K562 (cell line): Measurements from ENCODE around the gene FBP1. TPM values are rescaled to one million over a fixed set of nuclear protein-coding genes. Genes with fewer than 3 reads are reported as not detected.

Source experiments
- ATAC-seq: fragments of 200-7000 bp; cut with Tn5 transposase; 3 replicates; pipeline ENCODE4 v1.9.1; 2020; ENCODE audit warnings: moderate library complexity
- Bru-seq: library from RNA; stranded (reverse); fragments of 400-500 nt; gene quantifications from one replicate; lab custom pipeline; 2021; lab: Mats Ljungman, UMichigan
- BruChase-seq, 2 experiments: library from RNA; stranded (reverse); fragments of 400-500 nt; gene quantifications; one replicate each; lab custom pipeline; 2021; lab: Mats Ljungman, UMichigan
- BruUV-seq: library from RNA; stranded (reverse); fragments of 400-500 nt; replicated peaks from 2 replicates; lab custom pipeline; 2021; lab: Mats Ljungman, UMichigan
- CTCF ChIA-PET: fragments of 300-600 bp; formaldehyde crosslinking; extraction: SDS; loops from one replicate; lab custom pipeline; 2021; ENCODE audit warnings: low intra/inter-chr PET ratio; lab: Yijun Ruan, JAX
- POLR2A ChIA-PET: fragments of 300-600, 350-650 bp; sonication (Branson Sonifier 250); formaldehyde crosslinking; extraction: SDS; loops from one replicate; lab custom pipeline; 2021; ENCODE audit warnings: antibody characterized with exemption, inconsistent platforms; lab: Yijun Ruan, JAX
- DNase-seq, 4 experiments: peaks; one replicate each; pipeline versions ENCODE4 v3.0.0 to v3.0.0-alpha.2; 2011 to 2018; ENCODE audit warnings: low spot score in 3 of 4, mixed read lengths in 3 of 4; ENCODE audit errors: extremely low read depth in 1 of 4
- FAIRE-seq: peaks from 2 replicates; lab custom pipeline; 2011; peaks lifted over from hg19 to GRCh38; lab: Jason Lieb, UNC
- H2AFZ ChIP-seq: 2 replicates; pipeline ENCODE4 v1.6.0; 2011; ENCODE audit warnings: low read depth, low read length, control low read depth, inconsistent platforms
- H3K27ac ChIP-seq: fragments of 200-600 bp; 3 replicates; pipeline ENCODE4 v1.8.0; 2011; ENCODE audit warnings: low read depth, mild to moderate bottlenecking, control low read depth, inconsistent platforms, low read length, moderate library complexity, mixed read lengths; ENCODE audit errors: extremely low read depth
- H3K27me3 ChIP-seq, 2 experiments: fragments of 300-600 bp in 1 of 2; 2 replicates in 1 of 2; 3 replicates in 1 of 2; pipeline versions ENCODE4 v1.6.0 to v1.8.0; 2011; ENCODE audit warnings: inconsistent platforms in 2 of 2, low read length in 2 of 2, mild to moderate bottlenecking in 1 of 2, mixed read lengths in 1 of 2, moderate library complexity in 1 of 2; ENCODE audit not compliant: control insufficient read depth in 2 of 2, insufficient read depth in 2 of 2
- H3K36me3 ChIP-seq: fragments of 300-600 bp; 3 replicates; pipeline ENCODE4 v1.8.0; 2011; ENCODE audit warnings: mild to moderate bottlenecking, low read length, inconsistent platforms; ENCODE audit not compliant: control insufficient read depth, insufficient read depth
- H3K4me1 ChIP-seq, 2 experiments: fragments of 200-600 bp in 1 of 2; replicated peaks in 1 of 2; 2 replicates in 1 of 2; 3 replicates in 1 of 2; pipeline versions ENCODE4 v1.5.1 to v1.8.0; 2011; ENCODE audit warnings: inconsistent platforms in 2 of 2, low read length in 2 of 2, mild to moderate bottlenecking in 1 of 2, mixed read lengths in 1 of 2, moderate library complexity in 1 of 2; ENCODE audit not compliant: control insufficient read depth in 2 of 2, insufficient read depth in 2 of 2
- H3K4me2 ChIP-seq: 2 replicates; pipeline ENCODE4 v1.6.1; 2011; ENCODE audit warnings: low read length, control low read depth, inconsistent platforms, mixed read lengths; ENCODE audit not compliant: insufficient read depth
- H3K4me3 ChIP-seq: fragments of 200-600 bp; sonication (generic), shearing (Covaris generic); 2 replicates; pipeline ENCODE4 v1.5.1; 2016; ENCODE audit warnings: control low read depth, inconsistent platforms
- H3K79me2 ChIP-seq: fragments of 200-600 bp; 3 replicates; pipeline ENCODE4 v1.8.0; 2011; ENCODE audit warnings: low read length, inconsistent platforms; ENCODE audit not compliant: control insufficient read depth, insufficient read depth
- H3K9ac ChIP-seq, 2 experiments: 2 replicates each; pipeline versions ENCODE4 v1.6.0 to v1.6.1; 2011; ENCODE audit warnings: low read depth in 2 of 2, low read length in 2 of 2, control low read depth in 1 of 2, inconsistent platforms in 1 of 2, mild to moderate bottlenecking in 1 of 2, mixed read lengths in 1 of 2; ENCODE audit not compliant: insufficient read depth in 1 of 2
- H3K9me1 ChIP-seq: one replicate; pipeline ENCODE4 v1.6.0; 2011; ENCODE audit warnings: inconsistent platforms, mild to moderate bottlenecking, low read length, moderate library complexity; ENCODE audit not compliant: control insufficient read depth, insufficient read depth
- H3K9me3 ChIP-seq: replicated peaks from 2 replicates; pipeline ENCODE4 v1.5.1; 2011; ENCODE audit warnings: low read depth, low read length, inconsistent platforms; ENCODE audit not compliant: control insufficient read depth, insufficient read depth
- H4K20me1 ChIP-seq: replicated peaks from 2 replicates; pipeline ENCODE4 v1.6.1; 2011; ENCODE audit warnings: low read length, inconsistent platforms, mixed read lengths; ENCODE audit not compliant: control insufficient read depth, insufficient read depth
- ZBTB11 ChIP-seq, 3 experiments: fragments of 200-800 bp in 1 of 3; fragments of 250-450 bp in 1 of 3; fragments of 450-650 bp in 1 of 3; sonication (Bioruptor Pico) in 1 of 3; sonication (Bioruptor generic) in 1 of 3; formaldehyde crosslinking in 1 of 3; IDR thresholded peaks; 2 replicates each; pipeline versions ENCODE4 v1.6.1 to v1.8.0; 2016 to 2022; ENCODE audit warnings: mild to moderate bottlenecking in 2 of 3, missing genetic modification characterization in 2 of 3, missing compliant biosample characterization in 1 of 3, moderate library complexity in 1 of 3
- ZNF717 ChIP-seq: fragments of 250-450 bp; sonication (Bioruptor Pico); IDR thresholded peaks from 2 replicates; pipeline ENCODE4 v1.5.0; 2021
- WGBS: fragments of 100-300 bp; shearing (Covaris generic); methylation state at CpG from one replicate; pipeline ENCODE4 v1.1.6; 2016; ENCODE audit warnings: low coverage, mixed read lengths; ENCODE audit not compliant: insufficient coverage; ENCODE audit errors: missing lambda C conversion rate; 5-methylcytosine and 5-hydroxymethylcytosine counted together
- in situ Hi-C: fragments of 300-500 bp; cut with MboI; formaldehyde crosslinking; loops from 4 replicates; pipeline ENCODE4 v1.15.0; 2018; ENCODE audit warnings: inconsistent platforms, mixed read lengths
- intact Hi-C: fragments of 100-400 bp; cut with micrococcal nuclease; formaldehyde crosslinking; loops from 2 replicates; pipeline ENCODE4 v1.14.2; 2022
- long read RNA-seq, 3 experiments: library from polyadenylated mRNA in 2 of 3; library from RNA in 1 of 3; unstranded in 2 of 3; stranded (forward) in 1 of 3; transcript quantifications; one replicate each; pipeline ENCODE4 v2.0.0, GENCODE V29; 2019 to 2022
- polyA minus RNA-seq, 3 experiments: library from RNA; depleted of rRNA, polyadenylated mRNA; stranded (reverse); fragments of >200 nt; gene quantifications; 2 replicates each; pipeline ENCODE4 v1.2.3, GENCODE V29; 2011
- polyA plus RNA-seq, 8 experiments: library from polyadenylated mRNA; depleted of rRNA in 4 of 8; stranded (reverse) in 5 of 8; unstranded in 3 of 8; fragments of >200 nt; fragmentation: Nextera tagmentation in 2 of 8; fragmentation: Illumina TruSeq in 1 of 8; extraction: Ambion mirVana in 2 of 8; extraction: Trizol in 1 of 8; gene quantifications; 2 replicates each; pipeline versions ENCODE4 v1.2.1 to v1.2.3, GENCODE V29; 2011 to 2014; ENCODE audit warnings: inconsistent platforms in 1 of 8, missing spikeins in 1 of 8
- total RNA-seq, 7 experiments: library from RNA; depleted of rRNA in 6 of 7; stranded (reverse); fragments of >200 nt in 6 of 7; fragmentation: Illumina TruSeq in 2 of 7; extraction: Trizol in 2 of 7; gene quantifications; 2 replicates each; pipeline versions ENCODE4 v1.2.1 to v1.2.3, GENCODE V29; 2011 to 2021; ENCODE audit warnings: low replicate concordance in 1 of 7

FBP1 gene
- total RNA-seq (2011; cell fraction: chromatin; rRNA removed; ENCODE audit: low replicate concordance): not detected in 2 replicates
- total RNA-seq (2011; cell fraction: nucleolus; rRNA removed): not detected in 2 replicates
- not detected in 2 replicates for total RNA-seq (2011; cell fraction: nucleoplasm; rRNA removed)
- total RNA-seq (2014; rRNA removed) (not detected in 2 replicates), total RNA-seq (2014; rRNA removed; fragmentation: Illumina TruSeq; extraction: Trizol) (not detected in 2 replicates), total RNA-seq (2015; rRNA removed; fragmentation: Illumina TruSeq; extraction: Trizol) (not detected in 2 replicates), total RNA-seq (2021) (0.24 and 0.58 TPM in 2 replicates), polyA plus RNA-seq (2011; rRNA removed) (not detected in 2 replicates), polyA plus RNA-seq (2014; fragmentation: Illumina TruSeq; extraction: Trizol) (not detected in 2 replicates), polyA plus RNA-seq (2014; fragmentation: Nextera tagmentation; extraction: Ambion mirVana) (not detected), polyA plus RNA-seq (2014; rRNA removed) (not detected in 2 replicates), polyA minus RNA-seq (2011; rRNA and poly(A)+ RNA removed) (not detected in 2 replicates), Bru-seq, nascent RNA (percentile 3 among the genes with signal in this experiment), BruChase-seq, experiment 1, labeled RNA remaining after a 2-hour chase (not detected), BruChase-seq, experiment 2, labeled RNA remaining after a 6-hour chase (not detected)
- not detected in 2 replicates for polyA plus RNA-seq (2011; cell fraction: cytosol; rRNA removed)
- polyA plus RNA-seq (2011; cell fraction: nucleus; rRNA removed): not detected in 2 replicates
- not detected in 2 replicates for polyA plus RNA-seq (2012)
- not detected in 2 replicates for polyA minus RNA-seq (2011; cell fraction: cytosol; rRNA and poly(A)+ RNA removed)
- polyA minus RNA-seq (2011; cell fraction: nucleus; rRNA and poly(A)+ RNA removed): not detected in 2 replicates
- long read RNA-seq, experiment 1: 0 reads
- long read RNA-seq, experiment 2: 0 reads
- long read RNA-seq, experiment 3: 0 reads

- peak in 2 of 4 experiments; percentile 55 to 61 for DNase-seq
- WGBS: 33% methylated on average over 26 of the region's 79 CpGs
- in situ Hi-C loops: no loop called here
- Histone ChIP-seq H3K4me2 (no peak within 1 kb of the TSS), H3K4me1 (peaks cover 0 to 13% of the 10 kb centered on the region in 2 experiments; a peak in 2 of 5 replicates), H3K27ac (no peak within 1 kb of the TSS), H3K9me3 (no peaks in the 10 kb centered on the region), H3K4me3 (no peak within 1 kb of the TSS), H3K36me3 (no peaks in the 10 kb centered on the region), H3K27me3 (peaks cover 54 to 79% of the 10 kb centered on the region in 2 experiments), H3K79me2 (no peaks in the 10 kb centered on the region), H3K9ac (0 out of 4 replicates have a peak within 1 kb of the TSS, but pooled peaks of 1 of the 2 experiments have one; percentile 9), H3K9me1 (no peaks in the 10 kb centered on the region), H2AFZ (no peak within 1 kb of the TSS), H4K20me1 (no peaks in the 10 kb centered on the region; the same call in none of the 2 replicates)
- no TSS peak for BruUV-seq
- CTCF ChIA-PET: no interaction called here
- POLR2A ChIA-PET: interaction anchor here (1.0 kb wide), 1 partner anchor 19 kb away, joined by 3 read pairs; no protein-coding TSS in a partner anchor
- ATAC-seq: peak; percentile 49
- intact Hi-C loops: no loop called here
- no peak for TF ChIP-seq ZNF717 (CRISPR knock-in tag)
- TF ChIP-seq ZBTB11 (CRISPR knock-in tag; IDR thresholded peaks at IDR 0.05): peak in 1 of 3 experiments; percentile 58; a peak in 1 of 6 replicates
- no peak for FAIRE-seq
Measured at GRCh38 chr9:94639061-94639998, at the start of gene FBP1. Gene FBP1 (minus strand): TSS chr9:94639518. CDS start chr9:94639310, 208 bp downstream.
